GOT3 (cell line): Measurements from ENCODE around the gene ZNF581.

Experiments
- DNase-seq: peaks from one replicate; lab custom pipeline; 2025; ENCODE audit warnings: mixed read lengths; lab: John Stamatoyannopoulos, UW

ZNF581 gene

GRCh38 chr19:55693336-55693974 is 50.0 kb downstream of the ZNF581 start:
- no peak for DNase-seq

- no peak for DNase-seq
Observed at GRCh38 chr19:55694241-55694655, 50.8 kb downstream of the ZNF581 start.

- no peak for DNase-seq
Observed at GRCh38 chr19:55694656-55695491, 51.4 kb downstream of the ZNF581 start.
